ENCODE data around the gene ADRA2C.

The ADRA2C gene

DNA sequence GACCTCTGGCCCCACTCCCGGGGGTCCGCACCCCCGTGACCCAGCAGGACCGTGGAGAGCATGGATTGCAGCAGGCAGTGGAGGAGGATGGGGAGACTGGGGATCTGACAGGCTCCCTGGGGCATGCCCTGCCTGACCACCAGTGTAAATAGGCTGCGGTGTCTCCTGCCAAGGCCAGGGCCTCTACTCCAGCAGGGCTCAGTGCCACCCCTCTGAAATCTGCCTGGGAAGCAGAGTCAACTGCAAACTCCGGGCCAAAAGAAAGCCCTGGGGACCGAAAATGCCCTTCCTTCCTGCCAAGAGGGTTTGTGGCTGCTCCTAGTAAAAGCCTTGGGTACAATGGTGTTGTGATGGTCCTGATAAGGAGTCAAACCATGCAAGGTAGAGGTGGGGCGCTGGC, 6.4 kb downstream of the ADRA2C start:
- TF ChIP-seq, protein P1, sequence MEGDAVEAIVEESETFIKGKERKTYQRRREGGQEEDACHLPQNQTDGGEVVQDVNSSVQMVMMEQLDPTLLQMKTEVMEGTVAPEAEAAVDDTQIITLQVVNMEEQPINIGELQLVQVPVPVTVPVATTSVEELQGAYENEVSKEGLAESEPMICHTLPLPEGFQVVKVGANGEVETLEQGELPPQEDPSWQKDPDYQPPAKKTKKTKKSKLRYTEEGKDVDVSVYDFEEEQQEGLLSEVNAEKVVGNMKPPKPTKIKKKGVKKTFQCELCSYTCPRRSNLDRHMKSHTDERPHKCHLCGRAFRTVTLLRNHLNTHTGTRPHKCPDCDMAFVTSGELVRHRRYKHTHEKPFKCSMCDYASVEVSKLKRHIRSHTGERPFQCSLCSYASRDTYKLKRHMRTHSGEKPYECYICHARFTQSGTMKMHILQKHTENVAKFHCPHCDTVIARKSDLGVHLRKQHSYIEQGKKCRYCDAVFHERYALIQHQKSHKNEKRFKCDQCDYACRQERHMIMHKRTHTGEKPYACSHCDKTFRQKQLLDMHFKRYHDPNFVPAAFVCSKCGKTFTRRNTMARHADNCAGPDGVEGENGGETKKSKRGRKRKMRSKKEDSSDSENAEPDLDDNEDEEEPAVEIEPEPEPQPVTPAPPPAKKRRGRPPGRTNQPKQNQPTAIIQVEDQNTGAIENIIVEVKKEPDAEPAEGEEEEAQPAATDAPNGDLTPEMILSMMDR (IDR thresholded peaks at IDR 0.05; ENCODE audit: low read depth, low read length, missing control alignments) = no peak
- no peak overlapping the region for H3K4me3 ChIP-seq (ENCODE audit: low read depth, low read length)
- no peak for DNase-seq (ENCODE audit: low read depth)

DNA sequence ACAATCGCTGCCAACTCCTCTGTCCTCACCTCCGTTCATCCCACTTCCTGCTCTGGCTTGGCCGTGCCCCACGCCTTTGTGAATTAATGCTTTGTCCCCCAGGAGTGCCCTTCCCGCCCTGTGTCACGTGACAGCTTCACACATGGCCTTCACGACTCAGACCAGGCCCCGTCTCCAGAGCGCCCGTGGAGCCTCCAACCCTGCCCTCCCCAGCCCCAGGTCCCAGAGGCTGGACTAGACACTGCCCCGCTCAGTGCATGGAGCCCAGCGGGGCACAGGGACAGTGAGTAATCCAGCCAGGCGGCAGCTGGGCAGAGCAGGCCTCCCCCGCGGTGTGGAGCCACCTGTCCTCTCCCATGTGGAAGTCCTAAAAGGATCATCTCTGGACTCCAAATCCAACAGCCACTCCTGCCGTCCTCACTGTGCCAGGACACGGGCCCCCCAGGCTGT, 7.4 kb downstream of the ADRA2C start:
- DNase-seq (ENCODE audit: low read depth) = no peak
- TF ChIP-seq, protein P1 (IDR thresholded peaks at IDR 0.05; ENCODE audit: low read depth, low read length, missing control alignments) = no peak
- no peak overlapping the region for H3K4me3 ChIP-seq (ENCODE audit: low read depth, low read length)

DNA sequence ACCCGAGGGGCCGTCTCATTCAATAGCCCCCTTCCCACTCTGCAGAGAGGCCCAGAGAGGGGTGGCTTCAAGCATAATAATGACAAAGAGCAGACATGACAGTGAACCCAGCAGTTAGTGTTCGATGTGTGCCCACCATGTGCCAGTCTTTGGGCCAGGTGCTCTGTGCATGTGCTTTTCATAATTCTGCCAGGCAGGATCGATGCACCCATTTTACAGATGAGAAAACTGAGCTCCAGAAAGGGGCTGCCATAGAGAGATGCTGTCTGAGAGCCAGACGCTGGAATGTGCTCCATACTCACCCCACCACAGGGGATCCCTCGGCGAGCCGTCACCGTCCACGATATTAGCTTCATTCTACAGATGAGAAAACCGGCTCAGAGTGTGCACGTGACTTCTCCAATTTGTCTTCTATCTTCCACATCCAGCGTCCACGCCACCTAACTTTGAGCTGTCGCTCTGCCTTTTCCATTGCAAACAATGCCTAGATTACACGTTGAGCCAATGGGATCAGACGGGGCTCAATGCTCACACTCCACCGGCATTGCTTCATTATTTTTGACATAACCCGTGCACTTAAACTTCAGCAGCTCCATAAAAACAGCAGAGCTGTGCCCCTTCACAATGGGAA, 8.2 kb downstream of the ADRA2C start:
- no peak for DNase-seq (ENCODE audit: low read depth)
- TF ChIP-seq, protein P1 (IDR thresholded peaks at IDR 0.05; ENCODE audit: low read depth, low read length, missing control alignments) = no peak
- H3K4me3 ChIP-seq (ENCODE audit: low read depth, low read length) = no peak overlapping the region

DNA sequence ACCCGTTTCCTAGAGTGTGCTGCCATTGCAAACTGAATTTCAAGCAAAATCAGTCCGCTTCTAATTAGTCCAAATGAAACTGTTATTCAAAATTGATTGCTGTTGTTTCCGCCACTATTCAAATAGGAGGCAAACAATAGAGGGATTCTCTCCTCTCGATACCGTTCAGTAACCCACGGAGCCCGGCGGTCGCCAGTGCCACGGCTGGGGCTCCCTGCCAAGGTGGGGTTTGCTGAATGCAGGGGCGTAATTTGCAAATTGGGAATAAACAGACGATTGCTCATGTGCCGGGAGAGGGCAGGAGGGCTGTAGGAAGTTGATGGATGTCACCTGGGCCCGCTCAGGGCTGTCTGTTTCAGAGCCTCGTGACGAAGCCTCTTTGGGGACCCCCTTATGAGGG, 8.8 kb downstream of the ADRA2C start:
- no peak overlapping the region for H3K4me3 ChIP-seq (ENCODE audit: low read depth, low read length)
- DNase-seq (ENCODE audit: low read depth) = no peak
- TF ChIP-seq, protein P1 (IDR thresholded peaks at IDR 0.05; ENCODE audit: low read depth, low read length, missing control alignments) = no peak

DNA sequence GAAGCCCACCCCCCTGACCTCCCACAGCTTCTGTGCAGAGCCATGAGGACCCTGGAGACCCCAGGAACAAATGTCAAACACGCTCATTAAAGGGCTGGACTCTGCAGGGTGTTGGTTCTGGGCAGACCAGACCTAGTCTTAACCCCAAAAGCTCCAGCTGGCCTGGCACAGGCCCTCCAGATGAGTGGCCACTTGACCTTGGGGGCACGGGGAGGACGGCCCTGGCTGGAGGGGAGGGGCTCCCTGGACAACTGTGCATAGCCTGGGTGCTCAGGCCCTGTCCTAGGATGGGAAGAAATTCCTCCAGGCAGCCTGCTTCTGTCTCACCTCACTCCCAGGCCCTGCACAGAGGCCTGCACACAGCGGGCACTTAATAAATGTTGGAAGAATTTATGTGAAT, 9.4 kb downstream of the ADRA2C start:
- DNase-seq (ENCODE audit: low read depth) = no peak
- TF ChIP-seq, protein P1 (IDR thresholded peaks at IDR 0.05; ENCODE audit: low read depth, low read length, missing control alignments) = no peak
- H3K4me3 ChIP-seq (ENCODE audit: low read depth, low read length) = no peak overlapping the region

DNA sequence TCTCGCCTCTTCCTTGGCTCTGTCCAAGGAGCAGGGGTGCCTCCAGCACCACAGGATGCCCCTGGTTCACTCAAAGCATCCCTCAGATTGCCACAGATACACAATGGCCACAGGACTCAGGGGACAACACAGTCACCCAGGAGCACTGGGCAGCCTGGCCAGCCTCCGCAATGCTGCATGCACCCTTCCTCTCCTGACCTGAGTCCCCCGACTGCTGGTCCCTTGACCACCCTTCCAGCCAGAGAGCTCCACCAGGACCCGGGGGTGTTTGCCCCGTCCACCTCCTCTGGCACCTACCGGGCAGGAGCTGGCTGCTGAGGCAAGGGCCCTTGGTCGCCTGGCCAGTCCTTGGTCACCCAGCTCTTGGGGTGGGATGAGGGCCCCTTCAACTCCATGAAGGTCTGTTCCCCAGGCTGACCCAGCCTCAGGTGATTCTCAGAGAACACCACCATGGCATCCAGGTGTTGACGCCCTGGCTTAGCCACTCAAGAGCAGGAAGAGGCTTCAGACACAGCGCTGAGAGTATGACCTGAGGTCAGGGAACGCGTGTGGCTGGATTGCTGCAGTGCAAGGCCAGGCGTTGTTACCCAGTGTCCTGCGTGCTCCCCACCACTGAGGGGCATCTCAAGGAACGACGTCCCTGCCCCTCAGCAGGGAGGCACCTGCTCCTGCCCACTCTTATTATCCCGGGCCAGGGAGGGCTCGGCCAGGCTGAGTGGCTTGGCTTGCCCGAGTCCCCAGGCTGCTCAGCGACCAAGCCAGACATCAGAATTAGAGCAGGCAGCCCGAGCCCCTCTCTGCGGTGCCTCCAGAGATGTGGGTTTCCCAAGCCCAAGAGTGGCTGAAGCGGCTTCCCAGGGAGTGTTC, 10.2 kb downstream of the ADRA2C start:
- TF ChIP-seq, protein P1 (IDR thresholded peaks at IDR 0.05; ENCODE audit: low read depth, low read length, missing control alignments) = no peak
- DNase-seq (ENCODE audit: low read depth) = no peak
- H3K4me3 ChIP-seq (ENCODE audit: low read depth, low read length) = no peak overlapping the region

All from GM12864 (cell line).